ENCODE data around the gene LRMDA. TPM values are rescaled to one million over a fixed set of nuclear protein-coding genes. Genes with fewer than 3 reads are reported as not detected.

LRMDA gene
- total and polyA plus RNA-seq, 2 of the 8 experiments (the other 6 are each of a cell fraction or from before 2014, with no cell fraction given), result 0.86 to 2.8 TPM

DNA sequence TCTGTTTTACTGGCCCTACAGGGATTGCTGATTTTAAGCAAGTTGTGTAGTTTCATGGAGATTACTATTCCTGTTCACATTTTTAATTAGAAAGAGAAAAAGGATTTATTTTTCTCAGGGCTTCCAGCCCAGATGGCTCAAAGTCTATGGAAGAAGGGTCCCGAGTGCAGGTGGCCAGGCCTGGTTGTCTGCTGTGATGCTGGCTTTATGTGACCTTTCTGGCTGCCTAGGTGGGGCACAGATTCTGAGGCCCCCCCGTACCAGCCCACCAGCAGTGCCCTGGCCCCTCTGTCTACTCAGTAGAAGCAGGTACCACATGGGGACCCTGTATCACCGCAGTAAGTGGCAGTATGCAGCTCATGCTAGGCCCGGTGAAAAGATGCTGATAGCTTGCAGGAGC lies 426.5 kb downstream of the LRMDA start:
- Histone ChIP-seq H3K23me2 (ENCODE audit: low read depth, low read length) (no peaks in the 10 kb centered on the region; the same call in 1 of the 2 replicates), H3K56ac (replicated peaks; ENCODE audit: insufficient read length, low read depth, low read length) (no peak overlapping the region), H4K91ac (replicated peaks; ENCODE audit: insufficient read length, low read length) (peak overlapping the region; percentile 79), H3K4me2 (ENCODE audit: insufficient read depth in 1 of 2, low read depth in 2 of 2, low read length in 2 of 2) (peak overlapping the region; percentile 4 to 18; a peak in 2 of 4 replicates), H2BK120ac (replicated peaks; ENCODE audit: low read depth, low read length) (peak overlapping the region; percentile 30), H2BK5ac (ENCODE audit: low read depth, low read length) (peak overlapping the region; percentile 61; the same call in 1 of the 2 replicates), H3K23ac (ENCODE audit: insufficient read length) (no peak overlapping the region), H3K14ac (ENCODE audit: insufficient read length) (no peak overlapping the region), H3K79me2 (ENCODE audit: control insufficient read depth in 1 of 2, insufficient read depth in 2 of 2, low read length in 2 of 2) (no peaks in the 10 kb centered on the region), H2BK12ac (ENCODE audit: low read depth, low read length) (no peak overlapping the region), H4K20me1 (replicated peaks in 1 of 2; ENCODE audit: control insufficient read depth in 1 of 2, insufficient read depth in 2 of 2, low read length in 2 of 2) (no peaks in the 10 kb centered on the region), H2AFZ (ENCODE audit: low read length) (no peak overlapping the region), H2BK15ac (ENCODE audit: low read length) (no peak overlapping the region), H3K4ac (replicated peaks; ENCODE audit: insufficient read length, low read depth, low read length) (peak overlapping the region; percentile 40), H3K27me3 (replicated peaks in 1 of 4; ENCODE audit: control insufficient read depth in 3 of 4, extremely low read depth in 1 of 4, insufficient read depth in 3 of 4, low read length in 3 of 4) (no peaks in the 10 kb centered on the region), H3K4me3 (ENCODE audit: extremely low read depth in 1 of 4, insufficient read depth in 2 of 4, low read depth in 3 of 4, low read length in 4 of 4) (no peak overlapping the region), H2AK5ac (ENCODE audit: low read depth, low read length) (no peak overlapping the region), H3K4me1 (replicated peaks in 1 of 4; ENCODE audit: control insufficient read depth in 3 of 4, insufficient read depth in 4 of 4, low read length in 3 of 4) (peaks cover 8 to 10% (median 9%) of the 10 kb centered on the region in 4 experiments), H3K79me1 (ENCODE audit: low read depth, low read length) (no peaks in the 10 kb centered on the region), H3K9me3 (ENCODE audit: insufficient read depth in 2 of 2, low read depth in 1 of 2, low read length in 1 of 2) (no peaks in the 10 kb centered on the region), H4K8ac (ENCODE audit: extremely low read depth, insufficient read depth, low read length) (no peak overlapping the region), H3K27ac (ENCODE audit: low read depth, low read length) (no peak overlapping the region; the same call in 1 of the 2 replicates), H2BK20ac (ENCODE audit: low read length) (peak overlapping the region; percentile 76; the same call in 1 of the 2 replicates), H3K9ac (replicated peaks in 1 of 4; ENCODE audit: extremely low read depth in 1 of 4, low read depth in 3 of 4, low read length in 3 of 4) (no peak overlapping the region), H3K36me3 (ENCODE audit: control insufficient read depth in 2 of 4, insufficient read depth in 4 of 4, low read length in 3 of 4) (no peaks in the 10 kb centered on the region), H4K5ac (ENCODE audit: insufficient read length, low read depth, low read length) (peak overlapping the region; percentile 85), H3K18ac (ENCODE audit: extremely low read depth, low read length) (peak overlapping the region; percentile 98)
- no peak for FAIRE-seq
- ChIA-PET POLR2A (ENCODE audit: partially characterized antibody) (interaction anchor here (1.7 kb wide), 1 partner anchor 12 kb away, joined by 5 read pairs; no protein-coding TSS in a partner anchor), CTCF (ENCODE audit: partially characterized antibody) (interaction anchor here (1.0 kb wide), 1 partner anchor 9 kb away, joined by 4 read pairs; no protein-coding TSS in a partner anchor)
- TF ChIP-seq BACH1 (IDR thresholded peaks at IDR 0.05; ENCODE audit: low read length) (no peak), ZNF274 (IDR thresholded peaks at IDR 0.05; ENCODE audit: borderline replicate concordance, extremely low read depth, low read length) (no peak), BRCA1 (IDR thresholded peaks at IDR 0.05; ENCODE audit: low read depth, low read length) (no peak), HDAC6 (IDR thresholded peaks at IDR 0.05; ENCODE audit: low read depth, low read length) (no peak), POLR2AphosphoS5 (IDR thresholded peaks at IDR 0.05; ENCODE audit: low read depth, low read length) (no peak)
- TF ChIP-seq, protein P1, sequence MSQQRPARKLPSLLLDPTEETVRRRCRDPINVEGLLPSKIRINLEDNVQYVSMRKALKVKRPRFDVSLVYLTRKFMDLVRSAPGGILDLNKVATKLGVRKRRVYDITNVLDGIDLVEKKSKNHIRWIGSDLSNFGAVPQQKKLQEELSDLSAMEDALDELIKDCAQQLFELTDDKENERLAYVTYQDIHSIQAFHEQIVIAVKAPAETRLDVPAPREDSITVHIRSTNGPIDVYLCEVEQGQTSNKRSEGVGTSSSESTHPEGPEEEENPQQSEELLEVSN (IDR thresholded peaks at IDR 0.05), result no peak
- 81% methylated on average over 4 of the region's 4 CpGs; no CpG with 5 or more reads in 1 of the 2 experiments for WGBS, 2 experiments (ENCODE audit: extremely low coverage in 1 of 2, insufficient coverage in 1 of 2, insufficient read length in 1 of 2, insufficient replicate concordance in 2 of 2, low coverage in 1 of 2, low lambda C conversion rate in 2 of 2, missing lambda C conversion rate in 1 of 2)
- DNase-seq (ENCODE audit: low read depth in 1 of 2, low spot score in 2 of 2), result no peak
